NCI-H82 (cell line): ENCODE data around the gene THADA.
A peak's percentile ranks its signal among the peaks of the same experiment; 100 is the strongest.

Source experiments
- DNase-seq: peaks from one replicate; lab custom pipeline; 2025; lab: John Stamatoyannopoulos, UW

Gene THADA

GRCh38 chr2:43465234-43465633, 130.6 kb downstream of the THADA start:
- no peak for DNase-seq

- no peak for DNase-seq
Measured at GRCh38 chr2:43464590-43464989, 131.2 kb downstream of the THADA start.

GRCh38 chr2:43462866-43463641, 132.8 kb downstream of the THADA start:
- DNase-seq = no peak

- DNase-seq = no peak
Measured at GRCh38 chr2:43461453-43462073, 134.3 kb downstream of the THADA start.

DNA sequence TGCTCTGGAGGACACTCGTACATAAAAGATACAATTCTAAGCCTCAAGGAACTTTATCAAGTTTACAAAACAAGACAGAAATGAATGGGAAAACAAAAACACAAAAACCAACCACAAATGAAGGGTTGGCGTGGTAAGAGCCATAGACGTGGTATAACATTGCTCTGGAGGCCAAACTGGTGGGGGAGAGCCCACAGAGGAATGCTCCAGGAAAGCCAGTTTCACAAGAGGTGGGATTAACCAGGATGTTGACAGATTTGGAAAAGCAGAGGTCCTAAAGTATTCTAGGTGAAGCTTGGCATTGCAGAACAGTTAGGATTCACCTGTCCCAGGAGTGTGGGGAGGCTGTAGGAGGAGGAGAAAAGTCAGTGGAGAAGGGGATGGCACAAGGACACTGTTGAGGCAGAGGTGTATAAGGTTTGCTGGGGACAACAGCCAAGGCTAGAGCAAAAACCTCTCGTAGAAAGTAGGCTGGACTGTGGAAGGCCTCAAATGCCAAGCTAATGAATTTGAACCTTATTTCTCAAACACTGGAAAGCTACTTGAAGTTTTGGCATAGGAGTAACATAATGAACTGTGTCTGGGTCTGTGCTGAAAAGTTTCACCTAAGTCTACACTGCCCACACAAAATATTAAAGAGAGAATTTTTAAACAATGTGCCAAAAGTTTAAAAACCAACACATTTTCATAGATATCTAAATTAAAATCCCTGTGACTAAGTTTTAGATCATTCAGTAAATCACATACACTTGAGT, 135.1 kb downstream of the THADA start:
- no peak for DNase-seq

DNA sequence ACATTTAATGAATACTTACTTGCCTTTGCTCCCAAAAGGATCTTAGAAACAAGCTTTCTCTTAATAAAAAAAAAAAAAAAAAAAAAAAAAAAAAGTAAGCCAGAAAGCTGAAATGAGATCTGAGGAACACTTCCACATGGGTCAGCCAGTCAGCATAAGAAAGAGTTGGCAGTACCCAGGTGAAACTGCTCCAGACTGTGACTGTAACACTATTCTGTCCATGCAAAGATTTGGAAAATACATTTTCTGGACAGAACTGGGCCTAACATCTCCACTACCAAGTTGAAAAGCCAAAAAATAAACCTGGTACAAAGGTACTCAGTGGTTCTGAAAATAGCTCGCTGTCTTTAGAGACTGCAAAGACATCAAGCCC, 135.7 kb downstream of the THADA start:
- no peak for DNase-seq

DNA sequence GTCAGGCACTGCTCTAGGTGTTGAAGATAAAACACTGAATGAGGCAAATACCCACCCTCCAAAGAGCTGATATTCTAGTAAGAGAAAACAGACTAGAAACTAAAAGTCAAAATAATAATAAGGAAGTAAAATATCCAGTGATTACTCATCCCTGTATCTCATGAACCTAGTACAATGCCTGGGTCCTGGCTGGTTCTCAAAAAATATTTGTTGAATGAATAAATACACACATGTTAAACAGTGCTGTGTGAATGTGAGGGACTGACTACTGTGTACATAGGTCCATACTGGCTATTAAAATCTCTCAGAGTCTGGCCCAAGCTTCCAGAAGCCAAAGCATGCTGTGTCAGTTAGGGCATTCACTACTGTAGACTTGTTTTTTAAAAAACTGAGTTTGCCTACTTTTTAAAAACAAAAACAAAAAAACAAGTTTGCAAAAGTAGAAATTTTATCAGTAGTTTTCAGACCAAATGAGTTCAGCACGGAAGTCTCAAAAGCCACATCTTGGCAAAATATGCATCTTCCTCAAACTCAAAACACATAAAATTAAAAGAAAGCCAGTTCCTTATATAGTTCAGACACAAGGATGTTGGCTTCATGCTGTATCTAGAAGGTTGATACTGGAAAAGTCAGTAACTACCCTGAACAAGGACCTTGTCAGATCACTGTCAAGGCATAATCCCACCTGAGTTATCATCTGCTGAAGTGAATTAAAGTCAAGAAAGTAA, 136.2 kb downstream of the THADA start:
- DNase-seq = peak; percentile 18

DNA sequence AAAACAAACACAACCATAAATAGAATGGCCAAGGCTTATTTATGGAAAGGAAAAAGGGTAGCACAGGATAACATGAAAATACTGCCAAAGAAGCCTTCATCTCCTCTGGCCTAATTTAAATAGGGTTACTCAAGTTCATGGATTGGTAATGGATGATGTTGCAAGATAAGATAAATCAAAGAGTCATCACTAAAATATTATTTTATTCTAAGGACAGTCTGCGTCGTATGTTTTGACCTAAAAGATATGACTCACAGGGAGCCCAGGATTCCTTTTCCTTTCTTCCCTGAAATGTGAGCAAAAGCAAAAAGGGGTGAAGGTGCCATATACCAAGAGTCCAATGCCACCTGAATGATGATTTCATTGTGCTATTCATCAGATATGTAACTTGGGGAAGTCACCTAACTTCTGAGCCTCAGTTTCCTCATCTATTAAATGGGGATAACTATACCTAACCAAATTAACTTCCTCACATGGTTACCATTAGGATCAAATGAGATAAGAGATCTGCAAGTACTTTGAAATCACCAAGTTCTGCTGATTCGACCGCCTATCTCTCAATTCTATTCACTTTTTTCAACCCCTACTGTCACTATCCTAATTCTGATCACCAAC, 137.7 kb downstream of the THADA start:
- no peak for DNase-seq

GRCh38 chr2:43455731-43456642, 139.9 kb downstream of the THADA start:
- no peak for DNase-seq

DNA sequence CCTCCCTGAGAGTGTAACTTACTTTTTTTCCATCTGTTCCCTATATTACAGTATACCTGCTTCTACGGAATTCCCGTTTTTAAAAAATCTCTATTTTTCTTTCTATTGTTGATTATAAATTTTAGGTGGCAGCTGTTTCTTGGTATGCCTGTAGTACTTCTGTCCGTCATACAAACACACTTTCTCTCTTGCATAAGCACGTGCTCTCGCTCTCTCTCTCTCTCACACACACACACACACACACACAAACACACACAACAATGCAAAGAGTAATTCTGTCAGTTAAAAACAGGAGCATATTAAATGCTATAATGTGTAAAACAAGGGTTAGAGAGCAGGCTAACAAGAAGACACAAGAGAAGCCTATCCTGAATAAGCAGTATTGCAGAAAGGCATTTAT, 140.5 kb downstream of the THADA start:
- no peak for DNase-seq

DNA sequence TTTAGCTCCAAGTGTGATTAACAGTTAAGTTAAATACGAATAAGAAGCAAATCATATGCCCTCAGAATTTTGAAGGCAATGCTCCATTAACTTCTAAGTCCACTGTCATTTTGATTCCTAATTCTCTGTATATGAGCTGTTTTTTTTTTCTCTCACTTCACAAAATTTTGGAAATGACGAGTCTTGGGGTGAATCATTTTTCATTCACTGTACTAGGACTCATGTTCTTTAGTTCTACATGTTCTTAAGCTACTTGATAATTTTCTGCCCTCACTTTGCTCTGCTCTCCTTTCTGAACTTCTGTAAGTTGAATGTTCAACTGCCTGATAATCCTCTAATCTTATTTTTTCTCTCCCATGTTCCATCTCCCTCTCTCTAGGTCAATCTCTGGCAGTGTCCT, 141.0 kb downstream of the THADA start:
- DNase-seq = peak; percentile 26

- DNase-seq = peak; percentile 33
Measured at GRCh38 chr2:43453179-43454170, 142.4 kb downstream of the THADA start.

DNA sequence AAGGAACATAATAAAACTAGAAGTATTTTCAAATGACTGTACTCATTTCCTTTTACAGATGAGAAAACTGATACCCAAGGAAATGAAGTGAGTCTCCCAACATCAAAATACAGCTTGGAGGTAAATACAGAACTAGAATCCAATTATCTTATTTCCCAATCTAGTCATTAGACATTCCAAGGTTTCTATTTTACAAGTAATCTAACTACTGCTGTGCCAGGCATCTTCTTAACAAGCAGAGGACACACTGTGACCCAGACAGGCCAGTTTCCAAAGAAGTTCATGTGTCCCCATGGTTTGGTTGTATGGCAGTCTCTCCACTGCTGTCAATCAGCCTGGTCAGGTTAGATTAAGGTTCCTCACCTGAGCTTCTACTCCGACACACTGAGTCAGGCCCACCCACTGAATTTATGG, 143.5 kb downstream of the THADA start:
- DNase-seq = peak; percentile 40

- no peak for DNase-seq
Measured at GRCh38 chr2:43450617-43451016, 145.2 kb downstream of the THADA start.

DNA sequence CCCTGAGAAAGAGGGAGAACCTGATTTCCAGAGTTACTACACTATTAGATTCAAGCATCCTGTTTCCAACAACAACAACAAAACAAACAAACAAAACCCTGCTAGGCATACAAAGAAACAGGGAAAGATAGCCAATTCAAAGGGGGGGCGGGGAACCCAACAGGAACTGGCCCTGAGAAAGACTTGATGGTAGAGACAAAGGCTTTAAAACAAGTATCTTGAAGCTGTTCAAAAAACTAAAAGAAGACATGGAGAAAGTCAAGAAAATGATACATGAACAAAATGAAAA, 147.1 kb downstream of the THADA start:
- DNase-seq = no peak

DNA sequence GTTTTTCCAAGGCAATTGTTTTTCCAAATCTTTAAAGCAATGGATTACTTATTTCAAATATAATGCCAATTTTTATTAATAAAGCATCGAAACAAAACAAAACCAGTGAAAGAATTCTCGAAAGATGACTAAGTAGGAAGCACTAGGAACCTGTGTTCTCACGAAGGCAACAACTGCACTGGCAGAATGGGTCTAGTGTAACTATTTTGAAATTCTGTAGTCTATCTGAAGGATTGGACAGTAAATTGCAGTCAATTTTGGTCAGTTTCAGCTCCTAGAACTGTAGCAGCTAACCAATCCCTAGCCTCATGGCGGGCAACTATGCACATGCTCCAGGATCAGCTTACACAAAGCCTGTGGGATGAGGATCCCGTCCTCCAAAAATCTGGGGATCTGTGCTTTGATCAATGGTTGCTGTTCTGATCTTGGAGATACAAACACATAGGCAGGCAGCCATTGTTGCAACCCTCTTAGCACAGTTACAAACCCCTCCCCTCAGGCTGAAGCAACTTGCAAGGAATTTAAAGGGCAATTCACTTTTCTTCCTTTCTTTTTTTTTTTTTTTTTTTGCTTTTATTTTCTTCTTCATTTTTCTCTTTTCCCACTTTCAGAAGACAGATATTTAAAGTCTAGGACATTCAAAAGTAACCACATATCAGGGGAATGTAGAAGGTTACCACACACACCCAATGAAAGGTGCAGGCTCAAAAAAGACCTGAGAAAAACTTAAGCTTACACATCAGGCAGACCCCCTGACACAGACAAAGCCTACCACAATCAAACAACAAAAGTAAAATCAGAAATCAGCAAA, 147.6 kb downstream of the THADA start:
- DNase-seq = peak; percentile 39

- peak; percentile 69 for DNase-seq
Measured at GRCh38 chr2:43446755-43447154, 149.1 kb downstream of the THADA start.

- no peak for DNase-seq
Measured at GRCh38 chr2:43445781-43446180, 150.1 kb downstream of the THADA start.
